DND-41 (cell line): Measurements from ENCODE around the gene ADAM17.

Experiments
- EZH2 ChIP-seq: IDR thresholded peaks from 3 replicates; pipeline ENCODE4 v1.6.1; 2012; ENCODE audit warnings: borderline replicate concordance, low read depth, mild to moderate bottlenecking, moderate library complexity, low read length, inconsistent platforms; ENCODE audit not compliant: severe bottlenecking
- TF ChIP-seq, protein P1 (sequence below): IDR thresholded peaks from 2 replicates; pipeline ENCODE4 v1.5.1; 2012; ENCODE audit warnings: borderline replicate concordance, low read length, moderate library complexity, mild to moderate bottlenecking; ENCODE audit not compliant: poor library complexity, severe bottlenecking; ENCODE audit errors: extremely low read depth

DNA sequence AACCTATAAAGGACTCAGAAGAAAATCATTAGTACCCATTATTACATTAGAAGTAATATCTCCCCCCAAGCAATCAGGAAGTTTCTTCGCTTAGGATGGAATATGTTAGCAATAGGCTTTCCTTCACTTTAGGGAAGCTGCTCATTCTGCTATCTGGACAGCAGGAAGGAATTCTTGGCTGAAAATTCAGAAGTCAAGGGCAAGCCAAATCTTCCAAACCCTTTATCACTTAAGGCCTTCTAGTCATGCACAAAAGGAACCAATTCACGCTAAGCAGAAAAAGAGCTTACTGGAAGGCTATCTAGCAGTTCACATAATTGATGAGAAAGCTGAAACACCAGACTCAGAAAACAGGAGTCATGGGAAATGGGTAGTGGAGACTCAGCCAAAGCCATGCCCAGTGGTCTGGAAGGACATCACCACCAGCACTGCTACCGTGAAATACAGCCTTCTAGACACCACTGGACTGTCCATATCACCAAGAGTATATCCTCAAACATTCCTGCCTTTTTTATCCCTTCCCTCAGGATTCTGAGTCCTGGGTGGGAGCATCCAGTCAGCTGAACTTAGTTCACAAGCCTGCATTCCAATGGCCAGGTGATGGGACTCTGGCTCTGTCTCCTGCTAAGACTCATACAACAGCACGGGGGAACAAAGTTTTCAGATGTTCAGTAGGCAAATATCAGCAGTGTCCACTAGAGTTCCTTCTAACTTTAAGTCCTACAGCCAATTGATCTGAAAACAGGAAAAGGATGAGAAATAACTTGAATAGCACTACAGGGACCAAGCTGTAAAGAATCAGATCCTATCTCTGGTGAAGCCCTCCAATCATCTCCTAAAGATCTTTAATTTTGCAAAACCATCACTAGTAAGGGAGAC is 14.8 kb upstream of the ADAM17 start:
- TF ChIP-seq, protein P1, sequence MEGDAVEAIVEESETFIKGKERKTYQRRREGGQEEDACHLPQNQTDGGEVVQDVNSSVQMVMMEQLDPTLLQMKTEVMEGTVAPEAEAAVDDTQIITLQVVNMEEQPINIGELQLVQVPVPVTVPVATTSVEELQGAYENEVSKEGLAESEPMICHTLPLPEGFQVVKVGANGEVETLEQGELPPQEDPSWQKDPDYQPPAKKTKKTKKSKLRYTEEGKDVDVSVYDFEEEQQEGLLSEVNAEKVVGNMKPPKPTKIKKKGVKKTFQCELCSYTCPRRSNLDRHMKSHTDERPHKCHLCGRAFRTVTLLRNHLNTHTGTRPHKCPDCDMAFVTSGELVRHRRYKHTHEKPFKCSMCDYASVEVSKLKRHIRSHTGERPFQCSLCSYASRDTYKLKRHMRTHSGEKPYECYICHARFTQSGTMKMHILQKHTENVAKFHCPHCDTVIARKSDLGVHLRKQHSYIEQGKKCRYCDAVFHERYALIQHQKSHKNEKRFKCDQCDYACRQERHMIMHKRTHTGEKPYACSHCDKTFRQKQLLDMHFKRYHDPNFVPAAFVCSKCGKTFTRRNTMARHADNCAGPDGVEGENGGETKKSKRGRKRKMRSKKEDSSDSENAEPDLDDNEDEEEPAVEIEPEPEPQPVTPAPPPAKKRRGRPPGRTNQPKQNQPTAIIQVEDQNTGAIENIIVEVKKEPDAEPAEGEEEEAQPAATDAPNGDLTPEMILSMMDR: no peak
- no peak for TF ChIP-seq EZH2
